Ascending aorta (tissue), 2 donors: Measurements from ENCODE around the gene MCCD1. TPM values are rescaled to one million over a fixed set of nuclear protein-coding genes. Genes with fewer than 3 reads are reported as not detected.

Source experiments
- DNase-seq, 2 donors: peaks; one replicate each; pipeline ENCODE4 v3.0.0-alpha.2; 2019; ENCODE audit warnings: low spot score in 2 of 2
- H3K27ac ChIP-seq, 2 donors: fragments of 200-600 bp; sonication (generic); one replicate each; pipeline ENCODE4 v1.5.1; 2016 to 2017; ENCODE audit warnings: mild to moderate bottlenecking in 1 of 2
- H3K27me3 ChIP-seq: fragments of 200-600 bp; sonication (generic); one replicate; pipeline ENCODE4 v1.5.1; 2017
- H3K36me3 ChIP-seq, 2 donors: fragments of 200-600 bp; sonication (generic); one replicate each; pipeline ENCODE4 v1.5.1; 2016
- H3K4me1 ChIP-seq, 2 donors: fragments of 200-600 bp; sonication (generic); one replicate each; pipeline ENCODE4 v1.5.1; 2016 to 2017; ENCODE audit warnings: mild to moderate bottlenecking in 1 of 2
- H3K4me3 ChIP-seq, 2 donors: fragments of 200-600 bp; sonication (generic); one replicate each; pipeline ENCODE4 v1.5.1; 2016 to 2017; ENCODE audit warnings: mild to moderate bottlenecking in 1 of 2
- H3K9me3 ChIP-seq, 2 donors: fragments of 200-600 bp; sonication (generic); one replicate each; pipeline ENCODE4 v1.5.1; 2016
- CTCF ChIP-seq, 3 experiments: fragments of 200-600 bp in 2 of 3; fragments of 450-650 bp in 1 of 3; sonication (generic) in 2 of 3; IDR thresholded peaks; one replicate each; pipeline ENCODE4 v1.5.1; 2016 to 2019; ENCODE audit warnings: antibody characterized with exemption in 3 of 3, mild to moderate bottlenecking in 1 of 3, moderate library complexity in 1 of 3
- intact Hi-C: fragments of 100-400 bp; cut with DNase I; formaldehyde crosslinking; loops from one replicate; pipeline ENCODE4 v1.15.1; 2023
- total RNA-seq: library from RNA; depleted of rRNA; stranded (reverse); fragments of >200 nt; gene quantifications from one replicate; pipeline ENCODE4 v1.1.0, GENCODE V29; 2016

Gene MCCD1
- total RNA-seq, 1 donor from 2014 or later, result not detected

- DNase-seq, result no peak
- Histone ChIP-seq H3K27me3 (no peaks in the 10 kb centered on the region), H3K36me3 (no peaks in the 10 kb centered on the region), H3K27ac (no peak overlapping the region), H3K4me1 (no peaks in the 10 kb centered on the region), H3K9me3 (no peaks in the 10 kb centered on the region), H3K4me3 (no peak overlapping the region)
- no peak for TF ChIP-seq CTCF (IDR thresholded peaks at IDR 0.05)
- intact Hi-C loops, result no loop called here
Observed at GRCh38 chr6:31574106-31575061, 45.6 kb downstream of the MCCD1 start.

DNA sequence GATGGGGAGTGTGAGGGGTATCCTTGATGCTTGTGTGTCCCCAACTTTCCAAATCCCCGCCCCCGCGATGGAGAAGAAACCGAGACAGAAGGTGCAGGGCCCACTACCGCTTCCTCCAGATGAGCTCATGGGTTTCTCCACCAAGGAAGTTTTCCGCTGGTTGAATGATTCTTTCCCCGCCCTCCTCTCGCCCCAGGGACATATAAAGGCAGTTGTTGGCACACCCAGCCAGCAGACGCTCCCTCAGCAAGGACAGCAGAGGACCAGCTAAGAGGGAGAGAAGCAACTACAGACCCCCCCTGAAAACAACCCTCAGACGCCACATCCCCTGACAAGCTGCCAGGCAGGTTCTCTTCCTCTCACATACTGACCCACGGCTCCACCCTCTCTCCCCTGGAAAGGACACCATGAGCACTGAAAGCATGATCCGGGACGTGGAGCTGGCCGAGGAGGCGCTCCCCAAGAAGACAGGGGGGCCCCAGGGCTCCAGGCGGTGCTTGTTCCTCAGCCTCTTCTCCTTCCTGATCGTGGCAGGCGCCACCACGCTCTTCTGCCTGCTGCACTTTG lies 46.7 kb downstream of the MCCD1 start, which contains the start of gene TNF:
Gene TNF, plus strand, starts transcription at position 231 of the 567 bp plus-strand sequence. Its CDS starts 177 bp downstream, at position 408.
- peak in 1 of 2 donors; percentile 72 for DNase-seq
- peak within 1 kb of the TSS; percentile 21 to 45 for H3K4me3 ChIP-seq
- intact Hi-C loops, result no loop called here
- no peaks in the 10 kb centered on the region for H3K9me3 ChIP-seq
- H3K27ac ChIP-seq, result no peak within 1 kb of the TSS
- no peaks in the 10 kb centered on the region for H3K36me3 ChIP-seq
- no peak for TF ChIP-seq CTCF (IDR thresholded peaks at IDR 0.05)
- no peaks in the 10 kb centered on the region for H3K4me1 ChIP-seq
- H3K27me3 ChIP-seq, result no peaks in the 10 kb centered on the region

- no peaks in the 10 kb centered on the region for H3K9me3 ChIP-seq
- DNase-seq, result no peak
- no peak for TF ChIP-seq CTCF (IDR thresholded peaks at IDR 0.05)
- H3K36me3 ChIP-seq, result no peaks in the 10 kb centered on the region
- H3K4me1 ChIP-seq, result no peaks in the 10 kb centered on the region
- intact Hi-C loops, result no loop called here
- no peak overlapping the region for H3K27ac ChIP-seq
- H3K4me3 ChIP-seq, result peak overlapping the region in 1 of 2 donors; percentile 45
- no peaks in the 10 kb centered on the region for H3K27me3 ChIP-seq
Observed at GRCh38 chr6:31575952-31576685, 47.4 kb downstream of the MCCD1 start.

DNA sequence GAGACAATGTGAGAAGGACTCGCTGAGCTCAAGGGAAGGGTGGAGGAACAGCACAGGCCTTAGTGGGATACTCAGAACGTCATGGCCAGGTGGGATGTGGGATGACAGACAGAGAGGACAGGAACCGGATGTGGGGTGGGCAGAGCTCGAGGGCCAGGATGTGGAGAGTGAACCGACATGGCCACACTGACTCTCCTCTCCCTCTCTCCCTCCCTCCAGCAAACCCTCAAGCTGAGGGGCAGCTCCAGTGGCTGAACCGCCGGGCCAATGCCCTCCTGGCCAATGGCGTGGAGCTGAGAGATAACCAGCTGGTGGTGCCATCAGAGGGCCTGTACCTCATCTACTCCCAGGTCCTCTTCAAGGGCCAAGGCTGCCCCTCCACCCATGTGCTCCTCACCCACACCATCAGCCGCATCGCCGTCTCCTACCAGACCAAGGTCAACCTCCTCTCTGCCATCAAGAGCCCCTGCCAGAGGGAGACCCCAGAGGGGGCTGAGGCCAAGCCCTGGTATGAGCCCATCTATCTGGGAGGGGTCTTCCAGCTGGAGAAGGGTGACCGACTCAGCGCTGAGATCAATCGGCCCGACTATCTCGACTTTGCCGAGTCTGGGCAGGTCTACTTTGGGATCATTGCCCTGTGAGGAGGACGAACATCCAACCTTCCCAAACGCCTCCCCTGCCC lies 48.3 kb downstream of the MCCD1 start:
- Histone ChIP-seq H3K4me3 (no peak overlapping the region), H3K27me3 (no peaks in the 10 kb centered on the region), H3K9me3 (no peaks in the 10 kb centered on the region), H3K36me3 (no peaks in the 10 kb centered on the region), H3K27ac (no peak overlapping the region), H3K4me1 (peaks cover 0 to 7% of the 10 kb centered on the region in 2 donors)
- intact Hi-C loops, result no loop called here
- DNase-seq, result no peak
- TF ChIP-seq CTCF (IDR thresholded peaks at IDR 0.05), result no peak

DNA sequence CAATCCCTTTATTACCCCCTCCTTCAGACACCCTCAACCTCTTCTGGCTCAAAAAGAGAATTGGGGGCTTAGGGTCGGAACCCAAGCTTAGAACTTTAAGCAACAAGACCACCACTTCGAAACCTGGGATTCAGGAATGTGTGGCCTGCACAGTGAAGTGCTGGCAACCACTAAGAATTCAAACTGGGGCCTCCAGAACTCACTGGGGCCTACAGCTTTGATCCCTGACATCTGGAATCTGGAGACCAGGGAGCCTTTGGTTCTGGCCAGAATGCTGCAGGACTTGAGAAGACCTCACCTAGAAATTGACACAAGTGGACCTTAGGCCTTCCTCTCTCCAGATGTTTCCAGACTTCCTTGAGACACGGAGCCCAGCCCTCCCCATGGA lies 48.8 kb downstream of the MCCD1 start:
- DNase-seq, result no peak
- TF ChIP-seq CTCF (IDR thresholded peaks at IDR 0.05), result no peak
- H3K27me3 ChIP-seq, result no peaks in the 10 kb centered on the region
- H3K4me1 ChIP-seq, result peaks cover 0 to 12% of the 10 kb centered on the region in 2 donors
- H3K9me3 ChIP-seq, result no peaks in the 10 kb centered on the region
- H3K36me3 ChIP-seq, result no peaks in the 10 kb centered on the region
- H3K27ac ChIP-seq, result no peak overlapping the region
- intact Hi-C loops, result no loop called here
- no peak overlapping the region for H3K4me3 ChIP-seq
